H9 (cell line): ENCODE results near the gene INSRR. TPM values are rescaled to one million over a fixed set of nuclear protein-coding genes. Genes with fewer than 3 reads are reported as not detected.

ENCODE experiments used
- DNase-seq: peaks from one replicate; pipeline ENCODE4 v3.0.0-alpha.2; 2017
- H2AFZ ChIP-seq: one replicate; pipeline ENCODE4 v1.6.1; 2013; ENCODE audit warnings: mild to moderate bottlenecking, low read length, control low read depth, moderate library complexity
- H2AK5ac ChIP-seq: 2 replicates; pipeline ENCODE4 v1.6.1; 2013; ENCODE audit warnings: low read length, control low read depth, mixed read lengths; ENCODE audit not compliant: insufficient read length
- H2BK120ac ChIP-seq: one replicate; pipeline ENCODE4 v1.6.1; 2013; ENCODE audit warnings: low read depth, mild to moderate bottlenecking, low read length, control low read depth, inconsistent platforms; ENCODE audit not compliant: poor library complexity, severe bottlenecking
- H2BK12ac ChIP-seq: 2 replicates; pipeline ENCODE4 v1.6.1; 2013; ENCODE audit warnings: low read length, control low read depth, mixed read lengths, low read depth; ENCODE audit not compliant: insufficient read length
- H2BK15ac ChIP-seq: 2 replicates; pipeline ENCODE4 v1.6.1; 2013; ENCODE audit warnings: low read depth, low read length, control low read depth
- H2BK20ac ChIP-seq: one replicate; pipeline ENCODE4 v1.6.1; 2013; ENCODE audit warnings: low read depth, mild to moderate bottlenecking, low read length, control low read depth, inconsistent platforms; ENCODE audit not compliant: poor library complexity, severe bottlenecking
- H2BK5ac ChIP-seq: 2 replicates; pipeline ENCODE4 v1.6.1; 2013; ENCODE audit warnings: low read length, control low read depth, mixed read lengths; ENCODE audit not compliant: insufficient read length
- H3K14ac ChIP-seq: 2 replicates; pipeline ENCODE4 v1.6.1; 2013; ENCODE audit warnings: low read length, control low read depth; ENCODE audit not compliant: insufficient read depth
- H3K18ac ChIP-seq: 2 replicates; pipeline ENCODE4 v1.6.1; 2013; ENCODE audit warnings: low read depth, mild to moderate bottlenecking, mixed read lengths, low read length, control low read depth; ENCODE audit not compliant: insufficient read length
- H3K23ac ChIP-seq: 2 replicates; pipeline ENCODE4 v1.6.1; 2013; ENCODE audit warnings: low read length, control low read depth, mixed read lengths, low read depth; ENCODE audit not compliant: insufficient read length
- H3K23me2 ChIP-seq: 2 replicates; pipeline ENCODE4 v1.6.1; 2013; ENCODE audit warnings: low read depth, mild to moderate bottlenecking, mixed read lengths, low read length, control low read depth; ENCODE audit not compliant: insufficient read length, poor library complexity, severe bottlenecking
- H3K27ac ChIP-seq: 2 replicates; pipeline ENCODE4 v1.5.1; 2013; ENCODE audit warnings: low read length, control low read depth, mixed read lengths, low read depth; ENCODE audit not compliant: insufficient read length
- H3K27me3 ChIP-seq: 2 replicates; pipeline ENCODE4 v1.6.1; 2013; ENCODE audit warnings: low read length, control low read depth, inconsistent platforms; ENCODE audit not compliant: insufficient read depth
- H3K4ac ChIP-seq: 2 replicates; pipeline ENCODE4 v1.6.1; 2013; ENCODE audit warnings: low read depth, mild to moderate bottlenecking, control low read depth, inconsistent platforms, low read length, moderate library complexity
- H3K4me1 ChIP-seq: 2 replicates; pipeline ENCODE4 v1.6.1; 2013; ENCODE audit warnings: low read length, control low read depth, inconsistent platforms; ENCODE audit not compliant: insufficient read depth
- H3K4me2 ChIP-seq: 2 replicates; pipeline ENCODE4 v1.6.1; 2013; ENCODE audit warnings: low read length, control low read depth, mixed read lengths; ENCODE audit not compliant: insufficient read length, insufficient read depth
- H3K56ac ChIP-seq: 2 replicates; pipeline ENCODE4 v1.6.1; 2013; ENCODE audit warnings: low read depth, mild to moderate bottlenecking, mixed read lengths, low read length, control low read depth; ENCODE audit not compliant: insufficient read length
- H3K79me1 ChIP-seq: 2 replicates; pipeline ENCODE4 v1.6.1; 2013; ENCODE audit warnings: low read depth, mild to moderate bottlenecking, moderate library complexity, low read length, control low read depth, inconsistent platforms; ENCODE audit not compliant: insufficient read depth, poor library complexity, severe bottlenecking
- H3K79me2 ChIP-seq: 2 replicates; pipeline ENCODE4 v1.6.1; 2013; ENCODE audit warnings: low read length, control low read depth, inconsistent platforms; ENCODE audit not compliant: insufficient read depth
- H3K9ac ChIP-seq: 2 replicates; pipeline ENCODE4 v1.6.1; 2013; ENCODE audit warnings: low read length, control low read depth, mixed read lengths; ENCODE audit not compliant: insufficient read length; ENCODE audit errors: extremely low read depth
- H3K9me3 ChIP-seq: one replicate; pipeline ENCODE4 v1.6.1; 2013; ENCODE audit warnings: low read depth, low read length, inconsistent platforms; ENCODE audit not compliant: control insufficient read depth
- H3T11ph ChIP-seq: one replicate; pipeline ENCODE4 v1.6.1; 2013; ENCODE audit warnings: mild to moderate bottlenecking, low read length, control low read depth, inconsistent platforms
- H4K20me1 ChIP-seq: one replicate; pipeline ENCODE4 v1.6.1; 2013; ENCODE audit not compliant: control insufficient read depth, insufficient read length, insufficient read depth
- H4K5ac ChIP-seq: 2 replicates; pipeline ENCODE4 v1.6.1; 2013; ENCODE audit warnings: low read depth, mild to moderate bottlenecking, mixed read lengths, low read length, control low read depth; ENCODE audit not compliant: insufficient read length
- H4K8ac ChIP-seq: replicated peaks from 2 replicates; pipeline ENCODE4 v1.6.1; 2013; ENCODE audit warnings: low read length, control low read depth, mixed read lengths, low read depth; ENCODE audit not compliant: insufficient read length
- H4K91ac ChIP-seq: 2 replicates; pipeline ENCODE4 v1.6.1; 2013; ENCODE audit warnings: low read depth, mild to moderate bottlenecking, moderate library complexity, mixed read lengths, low read length, control low read depth; ENCODE audit not compliant: insufficient read length
- H3K27ac Mint-ChIP-seq, 3 experiments: 2 replicates in 2 of 3; 3 replicates in 1 of 3; pipeline ENCODE4 v1.8.0; 2020 to 2021; ENCODE audit warnings: mixed read lengths in 3 of 3, mild to moderate bottlenecking in 1 of 3, moderate library complexity in 1 of 3
- H3K27me3 Mint-ChIP-seq: 2 replicates; pipeline ENCODE4 v1.8.0; 2021; ENCODE audit warnings: low read depth, mild to moderate bottlenecking, moderate library complexity, mixed read lengths
- H3K36me3 Mint-ChIP-seq, 3 experiments: 2 replicates in 2 of 3; 3 replicates in 1 of 3; pipeline ENCODE4 v1.8.0; 2020 to 2021; ENCODE audit warnings: low read depth in 3 of 3, mixed read lengths in 3 of 3; ENCODE audit not compliant: insufficient read depth in 1 of 3
- H3K4me1 Mint-ChIP-seq, 2 experiments: 2 replicates each; pipeline ENCODE4 v1.8.0; 2020; ENCODE audit warnings: mixed read lengths in 2 of 2
- H3K4me3 Mint-ChIP-seq, 2 experiments: 2 replicates in 1 of 2; 3 replicates in 1 of 2; pipeline ENCODE4 v1.8.0; 2020 to 2021; ENCODE audit warnings: mild to moderate bottlenecking in 2 of 2, mixed read lengths in 2 of 2, moderate library complexity in 1 of 2
- H3K9me3 Mint-ChIP-seq, 2 experiments: 2 replicates in 1 of 2; 3 replicates in 1 of 2; pipeline ENCODE4 v1.8.0; 2020; ENCODE audit warnings: mild to moderate bottlenecking in 2 of 2, mixed read lengths in 2 of 2, moderate library complexity in 1 of 2
- CTCF ChIP-seq: fragments of 200-600 bp; sonication (generic); conservative IDR thresholded peaks from 3 replicates; pipeline ENCODE4 v1.8.0; 2021; ENCODE audit warnings: antibody characterized with exemption, mild to moderate bottlenecking
- WGBS: extraction: QIAGEN DNeasy Blood & Tissue Kit; methylation state at CpG from one replicate; pipeline ENCODE4 v1.1.7; 2013; ENCODE audit warnings: missing lambda C conversion rate, low lambda C conversion rate, mixed read lengths; ENCODE audit not compliant: insufficient read length; ENCODE audit errors: extremely low coverage; 5-methylcytosine and 5-hydroxymethylcytosine counted together
- total RNA-seq: library from RNA; stranded (reverse); gene quantifications from 2 replicates; pipeline ENCODE4 v1.2.1, GENCODE V29; 2021

Gene INSRR
- total RNA-seq, 1 experiment from 2014 or later = not detected

GRCh38 chr1:156845055-156845952 is 13.6 kb downstream of the INSRR start:
- H3K4me3 Mint-ChIP-seq = peak overlapping the region; percentile 56 to 82

More at GRCh38 chr1:156845055-156845952, 13.6 kb downstream of the INSRR start:
- no peak overlapping the region for H4K5ac ChIP-seq
- H3K79me1 ChIP-seq = no peaks in the 10 kb centered on the region
- Mint-ChIP-seq H3K27ac (no peak overlapping the region; a peak in 1 of 7 replicates), H3K36me3 (no peaks in the 10 kb centered on the region), H3K27me3 (peaks cover 98% of the 10 kb centered on the region), H3K9me3 (no peaks in the 10 kb centered on the region; a peak in 1 of 5 replicates), H3K4me1 (peaks cover 15 to 42% of the 10 kb centered on the region in 2 experiments)
- H4K20me1 ChIP-seq = no peaks in the 10 kb centered on the region
- no peak overlapping the region for H3K9ac ChIP-seq
- H2BK120ac ChIP-seq = no peak overlapping the region
- no peak overlapping the region for H3K23ac ChIP-seq
- no peaks in the 10 kb centered on the region for H3K79me2 ChIP-seq
- H3K4me1 ChIP-seq = no peaks in the 10 kb centered on the region
- H3K56ac ChIP-seq = no peak overlapping the region
- H4K8ac ChIP-seq = no peak overlapping the region
- TF ChIP-seq CTCF = no peak
- no CpG with 5 or more reads among the region's 69 CpGs for WGBS
- H2BK15ac ChIP-seq = no peak overlapping the region
- peaks cover 69% of the 10 kb centered on the region for H3K27me3 ChIP-seq
- H3K4ac ChIP-seq = no peak overlapping the region
- H3K9me3 ChIP-seq = no peaks in the 10 kb centered on the region
- H2BK12ac ChIP-seq = no peak overlapping the region
- peak; percentile 57 for DNase-seq
- no peak overlapping the region for H3T11ph ChIP-seq
- H3K18ac ChIP-seq = no peak overlapping the region
- H2AK5ac ChIP-seq = no peak overlapping the region
- peaks cover 14% of the 10 kb centered on the region for H3K23me2 ChIP-seq
- no peak overlapping the region for H3K27ac ChIP-seq
- H3K4me2 ChIP-seq = peak overlapping the region; percentile 50
- H3K14ac ChIP-seq = no peak overlapping the region
- no peak overlapping the region for H2AFZ ChIP-seq
- H4K91ac ChIP-seq = no peak overlapping the region
- no peak overlapping the region for H2BK20ac ChIP-seq
- H2BK5ac ChIP-seq = no peak overlapping the region
